GM18870 (cell line): Measurements from ENCODE around the gene MAP2.
"Not testable (repeated sequence)": the region's sequence is repeated elsewhere in the genome, so short reads cannot be mapped to it uniquely, and the experiment has no call there.

Source experiments
- ATAC-seq: cut with Tn5 transposase; IDR thresholded peaks from one replicate; pipeline ENCODE4 v1.9.1; 2021; ENCODE audit warnings: moderate library complexity; ENCODE audit not compliant: unreplicated experiment

The MAP2 gene

GRCh38 chr2:209584472-209584871 is 160.6 kb downstream of the MAP2 start:
- ATAC-seq: no peak

- ATAC-seq: no peak
These were observed 161.1 kb downstream of the MAP2 start for GRCh38 chr2:209584915-209585314.

- ATAC-seq: no peak
These were observed 167.2 kb downstream of the MAP2 start for GRCh38 chr2:209591021-209591420.

- no peak for ATAC-seq
These were observed 168.3 kb downstream of the MAP2 start for GRCh38 chr2:209592106-209592505.

DNA sequence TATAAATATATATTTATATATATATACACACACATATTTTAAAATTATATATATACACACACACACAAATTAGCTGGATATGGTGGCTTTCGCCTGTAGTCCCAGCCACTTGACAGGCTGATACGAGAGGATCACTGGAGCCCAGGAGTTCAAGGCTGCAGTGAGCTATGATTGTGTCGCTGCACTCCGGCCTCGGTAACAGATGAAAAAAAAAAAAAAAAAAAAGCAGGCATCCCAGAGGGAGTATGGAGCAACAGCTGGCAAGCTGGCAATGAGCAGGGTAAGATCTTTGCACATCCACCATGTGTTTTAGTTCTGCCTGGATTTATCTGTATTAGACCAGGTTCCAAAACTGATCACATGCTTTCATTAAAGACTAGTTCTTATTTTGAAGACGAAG is 170.1 kb downstream of the MAP2 start:
- no peak for ATAC-seq

DNA sequence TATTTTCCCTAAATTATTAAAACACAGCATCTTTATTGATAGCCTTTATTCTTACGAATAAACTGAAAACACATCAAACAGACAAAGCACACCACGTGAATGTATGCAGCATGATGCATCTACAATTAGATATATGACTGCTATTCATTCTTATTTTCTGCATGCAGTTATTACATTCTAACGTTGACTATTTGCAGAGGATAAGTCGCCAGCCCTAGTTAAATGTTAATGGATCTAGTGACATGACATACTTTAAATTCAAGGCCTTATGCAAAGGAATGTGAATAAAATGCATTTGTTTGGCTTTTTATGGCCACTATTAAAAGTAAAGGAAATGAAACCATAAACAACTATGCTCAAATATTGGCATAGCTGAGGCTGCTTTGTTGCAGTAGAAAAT is 172.4 kb downstream of the MAP2 start:
- ATAC-seq: no peak

GRCh38 chr2:209598227-209598626 is 174.4 kb downstream of the MAP2 start:
- not testable (repeated sequence) for ATAC-seq

DNA sequence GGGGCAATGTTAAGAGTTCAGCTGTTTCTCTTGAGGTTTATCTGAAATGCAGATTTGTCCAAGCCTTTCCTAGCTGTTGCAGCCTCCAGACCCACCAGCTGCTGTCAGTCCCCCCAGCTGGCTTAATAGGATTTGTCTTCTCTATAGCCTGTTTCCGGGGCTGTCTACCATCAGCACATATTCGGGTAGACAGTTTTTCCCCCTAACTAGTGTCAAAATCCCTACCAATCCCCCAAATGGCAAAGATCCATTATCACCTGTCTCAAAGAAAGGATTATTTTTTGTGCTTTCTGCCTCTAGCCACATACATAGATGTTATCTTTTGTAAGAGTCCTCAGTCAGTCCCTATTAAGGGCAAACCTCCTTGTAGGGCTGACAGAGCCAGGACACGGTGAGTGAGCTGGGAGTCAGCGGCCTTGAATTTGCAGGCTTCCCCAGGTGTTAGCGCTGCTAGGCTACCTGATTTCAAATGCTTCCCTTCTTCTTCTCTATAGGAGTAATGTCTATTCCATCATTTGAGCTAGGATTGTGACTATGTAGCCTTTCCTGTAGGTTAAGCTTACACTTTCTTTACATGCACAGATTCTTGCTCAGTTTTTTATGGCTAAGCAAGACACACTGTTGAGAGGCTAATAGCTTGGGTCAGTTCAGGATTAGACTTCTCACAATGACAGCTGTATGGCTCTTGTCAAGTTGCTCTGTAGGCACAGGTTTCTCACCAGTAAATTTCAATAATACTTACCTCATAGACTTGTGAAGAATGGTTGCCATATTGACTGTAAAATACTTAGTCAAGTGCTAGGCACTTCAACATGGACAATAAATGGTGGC is 176.7 kb downstream of the MAP2 start:
- no peak for ATAC-seq

- ATAC-seq: no peak
These were observed 177.7 kb downstream of the MAP2 start for GRCh38 chr2:209601497-209601896.

DNA sequence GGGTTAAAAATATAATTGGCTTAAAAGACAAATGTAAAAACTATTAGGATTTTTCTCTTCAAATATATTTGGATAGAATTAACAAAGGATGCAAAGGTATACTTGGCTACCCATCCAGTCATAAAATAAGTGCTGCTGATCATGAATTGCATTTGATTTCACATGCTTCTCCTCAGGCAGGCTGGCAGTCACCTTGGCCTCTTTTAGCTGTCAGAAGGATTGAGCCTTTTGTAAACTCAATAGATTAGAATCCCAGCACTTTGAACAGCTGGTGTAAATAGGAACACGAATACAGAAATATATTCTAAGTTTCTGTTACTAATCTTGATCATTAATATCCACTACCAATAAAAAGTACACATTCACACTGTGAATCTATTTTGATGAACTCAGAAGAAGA is 178.4 kb downstream of the MAP2 start:
- ATAC-seq: no peak

GRCh38 chr2:209609531-209609930 is 185.7 kb downstream of the MAP2 start:
- ATAC-seq: no peak

GRCh38 chr2:209610631-209611030 is 186.8 kb downstream of the MAP2 start:
- ATAC-seq: no peak

GRCh38 chr2:209613649-209614305 is 189.9 kb downstream of the MAP2 start:
- ATAC-seq: no peak

GRCh38 chr2:209614690-209615369 is 191.0 kb downstream of the MAP2 start:
- ATAC-seq: no peak

DNA sequence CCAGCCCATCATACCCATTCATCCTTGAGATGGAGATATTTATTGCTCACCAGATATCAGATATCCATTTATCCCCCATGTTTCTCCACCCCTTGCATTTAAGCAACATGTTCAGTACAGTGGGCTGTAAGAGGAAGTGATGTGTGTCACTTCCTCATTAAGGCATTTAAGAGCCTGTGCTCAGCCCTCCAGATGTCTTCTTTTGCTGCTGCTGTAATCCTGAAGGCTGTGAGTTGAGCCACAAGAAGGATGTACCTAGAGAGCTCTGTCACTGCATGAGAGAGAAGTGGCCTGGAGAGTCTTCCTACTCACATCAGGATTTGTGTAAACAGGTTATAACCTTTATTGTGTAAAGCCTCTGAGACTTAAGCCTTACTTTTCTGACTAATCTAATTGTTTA is 195.9 kb downstream of the MAP2 start:
- no peak for ATAC-seq

GRCh38 chr2:209624192-209624938 is 200.5 kb downstream of the MAP2 start:
- no peak for ATAC-seq

- ATAC-seq: no peak
These were observed 205.8 kb downstream of the MAP2 start for GRCh38 chr2:209629597-209629996.

DNA sequence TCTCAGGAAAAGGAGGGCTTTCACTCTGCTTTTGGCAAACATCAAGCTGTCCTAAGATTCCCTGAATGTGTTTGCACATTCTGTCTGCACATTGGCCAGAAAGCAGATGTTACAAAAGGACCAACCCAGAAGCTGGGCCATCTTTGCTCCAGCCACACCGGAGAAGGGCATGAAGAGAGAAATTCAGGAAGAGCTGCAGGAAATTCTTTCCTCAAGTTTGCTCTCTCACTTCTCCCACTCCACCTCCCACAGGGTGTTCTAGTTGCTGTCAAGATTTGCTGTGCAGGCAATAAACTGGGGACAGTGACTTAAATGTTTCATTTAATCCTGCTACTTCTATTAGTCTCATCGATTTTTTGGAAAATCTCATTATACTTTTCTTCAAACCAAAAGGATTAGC is 210.1 kb downstream of the MAP2 start:
- no peak for ATAC-seq

GRCh38 chr2:209636076-209636475 is 212.2 kb downstream of the MAP2 start:
- no peak for ATAC-seq

GRCh38 chr2:209637293-209637692 is 213.4 kb downstream of the MAP2 start:
- ATAC-seq: no peak

DNA sequence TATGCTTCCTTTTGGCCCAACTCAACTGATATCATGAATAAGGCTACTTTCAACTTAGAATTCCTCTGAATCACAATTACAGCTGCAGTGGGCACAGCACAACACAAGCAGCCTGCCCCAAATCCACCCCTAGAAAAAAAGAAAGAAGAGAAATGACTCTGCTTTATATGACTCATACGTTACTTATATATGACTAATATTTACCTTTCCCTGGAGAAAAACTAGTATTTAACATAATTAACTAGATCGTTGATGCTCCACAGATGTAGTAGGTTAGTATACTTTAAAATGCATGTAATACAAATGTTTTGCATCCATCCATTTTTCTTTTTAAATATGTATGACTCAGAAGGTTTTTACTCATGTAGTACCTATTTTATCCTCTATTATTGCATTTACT is 214.5 kb downstream of the MAP2 start:
- ATAC-seq: no peak
